Loucy (cell line): ENCODE results near the gene STXBP6.

ENCODE experiments used
- H2AFZ ChIP-seq: fragments of 200-600 bp; sonication (generic); 2 replicates; pipeline ENCODE4 v1.6.0; 2016; ENCODE audit warnings: antibody characterized with exemption, mild to moderate bottlenecking, low read length, moderate library complexity
- H3F3A ChIP-seq: fragments of 200-600 bp; 2 replicates; pipeline ENCODE4 v1.6.0; 2016; ENCODE audit warnings: antibody characterized with exemption, low read depth, mild to moderate bottlenecking
- H3K27me3 ChIP-seq: fragments of 200-600 bp; sonication (generic); 2 replicates; pipeline ENCODE4 v1.6.1; 2014; ENCODE audit warnings: low read length, mild to moderate bottlenecking; ENCODE audit not compliant: insufficient read depth, poor library complexity, severe bottlenecking
- H3K36me3 ChIP-seq: fragments of 200-600 bp; sonication (generic); 2 replicates; pipeline ENCODE4 v1.6.1; 2016; ENCODE audit warnings: low read length; ENCODE audit not compliant: insufficient read depth
- H3K4me1 ChIP-seq: fragments of 200-600 bp; sonication (generic); 2 replicates; pipeline ENCODE4 v1.5.1; 2014; ENCODE audit warnings: low read length, mild to moderate bottlenecking; ENCODE audit not compliant: insufficient read depth, poor library complexity, severe bottlenecking
- H3K4me2 ChIP-seq: fragments of 200-600 bp; sonication (generic); 2 replicates; pipeline ENCODE4 v1.6.0; 2014; ENCODE audit warnings: antibody characterized with exemption, low read length, low read depth, mild to moderate bottlenecking; ENCODE audit not compliant: poor library complexity, severe bottlenecking
- H3K4me3 ChIP-seq: fragments of 200-600 bp; sonication (generic); 2 replicates; pipeline ENCODE4 v1.5.1; 2014; ENCODE audit warnings: low read length, mild to moderate bottlenecking, mixed read lengths; ENCODE audit not compliant: poor library complexity, severe bottlenecking
- H3K79me2 ChIP-seq: fragments of 200-600 bp; sonication (generic); 2 replicates; pipeline ENCODE4 v1.6.1; 2014; ENCODE audit warnings: low read length; ENCODE audit not compliant: insufficient read depth
- H3K9ac ChIP-seq: fragments of 200-600 bp; sonication (generic); 2 replicates; pipeline ENCODE4 v1.6.0; 2014; ENCODE audit warnings: mild to moderate bottlenecking, low read depth, low read length, moderate library complexity; ENCODE audit not compliant: poor library complexity, severe bottlenecking
- H3K9me2 ChIP-seq: fragments of 200-600 bp; sonication (generic); replicated peaks from 2 replicates; pipeline ENCODE4 v1.6.1; 2016; ENCODE audit warnings: low read depth, low read length, mixed read lengths
- H3K9me3 ChIP-seq: fragments of 200-600 bp; sonication (generic); 2 replicates; pipeline ENCODE4 v1.6.1; 2014; ENCODE audit warnings: mild to moderate bottlenecking, antibody characterized with exemption, low read length, low read depth; ENCODE audit not compliant: insufficient read depth
- H4K20me1 ChIP-seq: fragments of 200-600 bp; sonication (generic); 2 replicates; pipeline ENCODE4 v1.6.0; 2014; ENCODE audit warnings: antibody characterized with exemption, low read length, mild to moderate bottlenecking; ENCODE audit not compliant: insufficient read depth, poor library complexity, severe bottlenecking
- EZH2phosphoT487 ChIP-seq: fragments of 200-600 bp; IDR thresholded peaks from 2 replicates; pipeline ENCODE4 v1.6.1; 2018; ENCODE audit warnings: antibody characterized with exemption, mild to moderate bottlenecking, moderate library complexity, borderline replicate concordance
- TF ChIP-seq, protein P1 (sequence below): fragments of 200-600 bp; sonication (generic); conservative IDR thresholded peaks from 2 replicates; pipeline ENCODE4 v1.5.1; 2014; ENCODE audit warnings: mild to moderate bottlenecking, antibody characterized with exemption, low read length

STXBP6 gene

DNA sequence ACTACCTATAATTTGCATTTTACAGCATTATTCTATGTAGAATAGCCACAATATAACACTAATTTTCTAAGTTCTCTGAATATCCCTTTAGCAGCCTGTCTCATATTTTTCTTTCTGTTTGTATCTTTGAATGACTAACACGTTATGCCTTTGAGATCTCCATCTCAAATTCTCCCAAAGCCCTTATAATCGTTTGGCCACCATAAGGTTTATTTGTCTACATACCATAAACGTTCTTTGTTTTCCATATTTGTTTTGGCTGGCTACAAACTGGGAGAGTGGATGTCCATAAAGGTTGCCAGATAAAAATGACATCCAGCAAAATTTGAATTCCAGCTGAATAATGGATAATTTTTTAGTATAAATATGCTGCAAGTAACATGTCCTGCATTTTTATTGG, 203.7 kb downstream of the STXBP6 start:
- no peaks in the 10 kb centered on the region for H4K20me1 ChIP-seq
- peaks cover 21% of the 10 kb centered on the region for H3K4me1 ChIP-seq
- no peaks in the 10 kb centered on the region for H3F3A ChIP-seq
- H3K9ac ChIP-seq = no peak overlapping the region
- H3K9me2 ChIP-seq = no peaks in the 10 kb centered on the region
- no peak for TF ChIP-seq EZH2phosphoT487
- TF ChIP-seq, protein P1, sequence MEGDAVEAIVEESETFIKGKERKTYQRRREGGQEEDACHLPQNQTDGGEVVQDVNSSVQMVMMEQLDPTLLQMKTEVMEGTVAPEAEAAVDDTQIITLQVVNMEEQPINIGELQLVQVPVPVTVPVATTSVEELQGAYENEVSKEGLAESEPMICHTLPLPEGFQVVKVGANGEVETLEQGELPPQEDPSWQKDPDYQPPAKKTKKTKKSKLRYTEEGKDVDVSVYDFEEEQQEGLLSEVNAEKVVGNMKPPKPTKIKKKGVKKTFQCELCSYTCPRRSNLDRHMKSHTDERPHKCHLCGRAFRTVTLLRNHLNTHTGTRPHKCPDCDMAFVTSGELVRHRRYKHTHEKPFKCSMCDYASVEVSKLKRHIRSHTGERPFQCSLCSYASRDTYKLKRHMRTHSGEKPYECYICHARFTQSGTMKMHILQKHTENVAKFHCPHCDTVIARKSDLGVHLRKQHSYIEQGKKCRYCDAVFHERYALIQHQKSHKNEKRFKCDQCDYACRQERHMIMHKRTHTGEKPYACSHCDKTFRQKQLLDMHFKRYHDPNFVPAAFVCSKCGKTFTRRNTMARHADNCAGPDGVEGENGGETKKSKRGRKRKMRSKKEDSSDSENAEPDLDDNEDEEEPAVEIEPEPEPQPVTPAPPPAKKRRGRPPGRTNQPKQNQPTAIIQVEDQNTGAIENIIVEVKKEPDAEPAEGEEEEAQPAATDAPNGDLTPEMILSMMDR = no peak
- H3K27me3 ChIP-seq = no peaks in the 10 kb centered on the region
- H2AFZ ChIP-seq = no peak overlapping the region
- no peaks in the 10 kb centered on the region for H3K79me2 ChIP-seq
- H3K36me3 ChIP-seq = no peaks in the 10 kb centered on the region
- H3K4me2 ChIP-seq = no peak overlapping the region
- H3K9me3 ChIP-seq = no peaks in the 10 kb centered on the region
- no peak overlapping the region for H3K4me3 ChIP-seq

DNA sequence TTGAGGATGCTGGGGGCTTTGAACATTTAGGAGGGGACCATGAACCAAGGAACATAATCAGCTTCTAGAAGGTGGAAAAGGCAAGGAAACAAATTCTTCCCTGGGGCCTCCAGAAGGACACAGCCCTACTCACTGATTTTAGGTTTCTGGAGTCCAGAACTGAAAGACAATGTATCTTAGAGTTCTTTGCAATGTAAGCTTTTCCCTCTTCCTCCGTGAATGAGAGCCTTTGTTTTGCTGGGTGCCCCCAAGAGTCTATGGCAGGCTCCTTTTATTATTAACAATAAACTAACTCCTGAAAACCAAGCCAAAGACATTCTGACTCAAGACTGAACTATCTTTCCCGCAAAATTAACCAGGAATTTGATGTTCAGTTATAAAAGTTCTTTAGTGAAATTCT, 204.1 kb downstream of the STXBP6 start:
- H3K9me3 ChIP-seq = no peaks in the 10 kb centered on the region
- no peak overlapping the region for H3K4me3 ChIP-seq
- H3K4me2 ChIP-seq = no peak overlapping the region
- no peaks in the 10 kb centered on the region for H3F3A ChIP-seq
- H3K36me3 ChIP-seq = no peaks in the 10 kb centered on the region
- H2AFZ ChIP-seq = no peak overlapping the region
- no peaks in the 10 kb centered on the region for H4K20me1 ChIP-seq
- H3K79me2 ChIP-seq = no peaks in the 10 kb centered on the region
- no peaks in the 10 kb centered on the region for H3K27me3 ChIP-seq
- no peak for TF ChIP-seq EZH2phosphoT487
- TF ChIP-seq, protein P1 = no peak
- H3K9ac ChIP-seq = no peak overlapping the region
- no peaks in the 10 kb centered on the region for H3K9me2 ChIP-seq
- peaks cover 21% of the 10 kb centered on the region for H3K4me1 ChIP-seq

DNA sequence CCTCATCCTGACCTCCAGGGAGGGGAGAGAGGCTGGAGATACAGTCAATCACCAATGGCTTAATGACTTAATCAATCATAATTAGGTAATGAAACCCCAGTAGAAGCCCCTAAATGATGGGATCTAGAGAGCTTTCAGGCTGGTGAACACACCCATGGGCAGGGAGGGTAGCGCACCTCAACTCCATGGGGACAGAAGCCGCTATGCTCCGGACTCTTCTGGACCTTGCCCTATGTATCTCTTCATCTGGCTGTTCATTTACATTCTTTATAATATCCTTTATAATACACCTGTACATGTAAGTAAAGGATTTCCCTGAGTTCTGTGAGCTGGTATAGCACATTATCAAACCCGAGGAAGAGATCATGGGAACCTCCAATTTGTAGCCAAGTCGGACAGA, 205.9 kb downstream of the STXBP6 start:
- Histone ChIP-seq H4K20me1 (no peaks in the 10 kb centered on the region), H3K36me3 (no peaks in the 10 kb centered on the region), H3K27me3 (no peaks in the 10 kb centered on the region), H3K4me3 (no peak overlapping the region), H3F3A (no peaks in the 10 kb centered on the region), H3K79me2 (no peaks in the 10 kb centered on the region), H3K4me2 (no peak overlapping the region), H3K4me1 (peaks cover 26% of the 10 kb centered on the region), H3K9me3 (no peaks in the 10 kb centered on the region), H2AFZ (no peak overlapping the region), H3K9me2 (no peaks in the 10 kb centered on the region), H3K9ac (no peak overlapping the region)
- TF ChIP-seq EZH2phosphoT487 = no peak
- TF ChIP-seq, protein P1 = no peak
